Measurements from ENCODE around the gene FNDC3B. TPM values are rescaled to one million over a fixed set of nuclear protein-coding genes. Genes with fewer than 3 reads are reported as not detected.

Gene FNDC3B
- total and polyA plus RNA-seq, 9 of the 15 experiments (the other 6 are each of a cell fraction or from before 2014, with no cell fraction given), result 7.0 to 35.8 (median 16.2) TPM

- 87% methylated on average over 4 of the region's 4 CpGs for WGBS (ENCODE audit: insufficient coverage, low coverage, missing lambda C conversion rate)
- intact Hi-C loops (cut with micrococcal nuclease), result no loop called here
- Histone ChIP-seq H3K27ac (ENCODE audit: extremely low read depth, low read depth, low read length) (no peak overlapping the region), H3K36me3 (ENCODE audit: control insufficient read depth, insufficient read depth, low read length) (peaks cover 48% of the 10 kb centered on the region), H3K79me2 (ENCODE audit: control insufficient read depth, insufficient read depth, low read length) (no peaks in the 10 kb centered on the region), H3K27me3 (ENCODE audit: control insufficient read depth in 2 of 2, insufficient read depth in 2 of 2, low read length in 2 of 2) (no peaks in the 10 kb centered on the region), H3K4me3 (no peak overlapping the region), H3K9ac (ENCODE audit: insufficient read depth in 1 of 2, low read depth in 2 of 2, low read length in 2 of 2) (no peak overlapping the region), H3K4me1 (replicated peaks in 1 of 2; ENCODE audit: control insufficient read depth in 2 of 2, insufficient read depth in 2 of 2, low read length in 2 of 2) (no peaks in the 10 kb centered on the region), H2AFZ (ENCODE audit: low read depth, low read length) (no peak overlapping the region), H3K9me1 (ENCODE audit: control insufficient read depth, insufficient read depth, low read length) (no peaks in the 10 kb centered on the region), H4K20me1 (replicated peaks; ENCODE audit: control insufficient read depth, insufficient read depth, low read length) (0 out of 2 replicates have a peak, but pooled peaks cover 3% of the 10 kb centered on the region), H3K4me2 (ENCODE audit: insufficient read depth, low read length) (no peak overlapping the region), H3K9me3 (replicated peaks; ENCODE audit: control insufficient read depth, insufficient read depth, low read depth, low read length) (no peaks in the 10 kb centered on the region; the same call in 1 of the 2 replicates)
- ChIA-PET CTCF (ENCODE audit: low intra/inter-chr PET ratio) (no interaction called here), POLR2A (interaction anchor here (0.6 kb wide), 1 partner anchor 324 kb away, joined by 3 read pairs; no protein-coding TSS in a partner anchor)
- FAIRE-seq, result no peak
- in situ Hi-C loops (cut with MboI), result no loop called here
- BruUV-seq (replicated peaks), result no TSS peak
- ATAC-seq, result no peak
- TF ChIP-seq HDAC3 (IDR thresholded peaks at IDR 0.05; ENCODE audit: borderline replicate concordance, partially characterized antibody) (no peak), TEAD2 (tag; IDR thresholded peaks at IDR 0.05) (no peak), HNRNPK (IDR thresholded peaks at IDR 0.05; ENCODE audit: low read depth, low read length, poor library complexity, severe bottlenecking) (no peak)
- no peak for DNase-seq (ENCODE audit: extremely low read depth in 1 of 4, low spot score in 3 of 4)
Measured at GRCh38 chr3:172376881-172377280, 337.5 kb downstream of the FNDC3B start.

GRCh38 chr3:172378439-172378838, 339.1 kb downstream of the FNDC3B start:
- H3K27me3 ChIP-seq (ENCODE audit: control insufficient read depth in 2 of 2, insufficient read depth in 2 of 2, low read length in 2 of 2), result no peaks in the 10 kb centered on the region
- in situ Hi-C loops (cut with MboI), result no loop called here
- no TSS peak for BruUV-seq (replicated peaks)
- no peak overlapping the region for H3K4me2 ChIP-seq (ENCODE audit: insufficient read depth, low read length)
- intact Hi-C loops (cut with micrococcal nuclease), result no loop called here
- no peaks in the 10 kb centered on the region for H4K20me1 ChIP-seq (replicated peaks; ENCODE audit: control insufficient read depth, insufficient read depth, low read length)
- ChIA-PET POLR2A (interaction anchor here (1.2 kb wide), 1 partner anchor 21 kb away, joined by 3 read pairs; no protein-coding TSS in a partner anchor), CTCF (ENCODE audit: low intra/inter-chr PET ratio) (no interaction called here)
- DNase-seq (ENCODE audit: extremely low read depth in 1 of 4, low spot score in 3 of 4) (no peak), ATAC-seq (no peak), FAIRE-seq (no peak)
- no peaks in the 10 kb centered on the region for H3K4me1 ChIP-seq (replicated peaks in 1 of 2; ENCODE audit: control insufficient read depth in 2 of 2, insufficient read depth in 2 of 2, low read length in 2 of 2)
- peaks cover 42% of the 10 kb centered on the region for H3K36me3 ChIP-seq (ENCODE audit: control insufficient read depth, insufficient read depth, low read length)
- 90% methylated on average over 2 of the region's 2 CpGs for WGBS (ENCODE audit: insufficient coverage, low coverage, missing lambda C conversion rate)
- no peak overlapping the region for H2AFZ ChIP-seq (ENCODE audit: low read depth, low read length)
- no peak overlapping the region for H3K27ac ChIP-seq (ENCODE audit: extremely low read depth, low read depth, low read length)
- H3K9ac ChIP-seq (ENCODE audit: insufficient read depth in 1 of 2, low read depth in 2 of 2, low read length in 2 of 2), result no peak overlapping the region
- no peaks in the 10 kb centered on the region for H3K9me1 ChIP-seq (ENCODE audit: control insufficient read depth, insufficient read depth, low read length)
- H3K4me3 ChIP-seq, result no peak overlapping the region
- H3K79me2 ChIP-seq (ENCODE audit: control insufficient read depth, insufficient read depth, low read length), result no peaks in the 10 kb centered on the region
- H3K9me3 ChIP-seq (replicated peaks; ENCODE audit: control insufficient read depth, insufficient read depth, low read depth, low read length), result no peaks in the 10 kb centered on the region; the same call in 1 of the 2 replicates
- TF ChIP-seq MBD2 (IDR thresholded peaks at IDR 0.05; ENCODE audit: borderline replicate concordance, low read depth), result no peak
- TF ChIP-seq MBD1 (CRISPR knock-in tag; IDR thresholded peaks at IDR 0.05), result no peak
- TF ChIP-seq L3MBTL2 (IDR thresholded peaks at IDR 0.05), result no peak
- no peak for TF ChIP-seq SNAPC5 (CRISPR knock-in tag; IDR thresholded peaks at IDR 0.05)
- no peak for TF ChIP-seq ZC3H4 (CRISPR knock-in tag; IDR thresholded peaks at IDR 0.05; ENCODE audit: borderline replicate concordance)
- TF ChIP-seq ZKSCAN1 (IDR thresholded peaks at IDR 0.05; ENCODE audit: low read depth, low read length), result no peak
- TF ChIP-seq EZH2 (IDR thresholded peaks at IDR 0.05; ENCODE audit: borderline replicate concordance, low read depth, low read length), result no peak
